Activated CD8-positive, alpha-beta memory T cell treated with anti-CD3 and anti-CD28 coated beads, Interleukin-2, amount 10 ng/mL, durations not matched to agents 7 days and 5 days (primary cell): ENCODE measurements around the gene TRAF3IP3. TPM values are rescaled to one million over a fixed set of nuclear protein-coding genes. Genes with fewer than 3 reads are reported as not detected.

Experiments used
- ATAC-seq: fragments of 150-1000 bp; cut with Tn5 transposase; one replicate; pipeline ENCODE4 v1.10.0; 2021; ENCODE audit warnings: moderate library complexity
- CTCF ChIA-PET: fragments of 350-600 bp; sonication (Branson Sonifier 250); formaldehyde crosslinking; loops from one replicate; lab custom pipeline; 2021; ENCODE audit warnings: antibody characterized with exemption; lab: Charles Lee
- DNase-seq: peaks from one replicate; pipeline ENCODE4 v3.0.0-alpha.2; 2020
- H3K27ac Mint-ChIP-seq: one replicate; pipeline ENCODE4 v1.8.0; 2021; ENCODE audit warnings: mild to moderate bottlenecking, mixed read lengths
- H3K27me3 Mint-ChIP-seq: one replicate; pipeline ENCODE4 v1.8.0; 2021; ENCODE audit warnings: mixed read lengths
- H3K36me3 Mint-ChIP-seq: one replicate; pipeline ENCODE4 v1.8.0; 2021; ENCODE audit warnings: mild to moderate bottlenecking, mixed read lengths
- H3K4me1 Mint-ChIP-seq: one replicate; pipeline ENCODE4 v1.8.0; 2021; ENCODE audit warnings: mixed read lengths
- H3K4me3 Mint-ChIP-seq: one replicate; pipeline ENCODE4 v1.8.0; 2021; ENCODE audit warnings: mild to moderate bottlenecking, moderate library complexity, mixed read lengths
- H3K9me3 Mint-ChIP-seq: one replicate; pipeline ENCODE4 v1.8.0; 2022; ENCODE audit warnings: low read depth, mixed read lengths
- total RNA-seq, 2 experiments: library from RNA; stranded (reverse); gene quantifications; one replicate each; pipeline ENCODE4 v1.2.3, GENCODE V29; 2021

TRAF3IP3 gene
- total RNA-seq, 2 experiments from 2014 or later = 351 to 406 TPM

DNA sequence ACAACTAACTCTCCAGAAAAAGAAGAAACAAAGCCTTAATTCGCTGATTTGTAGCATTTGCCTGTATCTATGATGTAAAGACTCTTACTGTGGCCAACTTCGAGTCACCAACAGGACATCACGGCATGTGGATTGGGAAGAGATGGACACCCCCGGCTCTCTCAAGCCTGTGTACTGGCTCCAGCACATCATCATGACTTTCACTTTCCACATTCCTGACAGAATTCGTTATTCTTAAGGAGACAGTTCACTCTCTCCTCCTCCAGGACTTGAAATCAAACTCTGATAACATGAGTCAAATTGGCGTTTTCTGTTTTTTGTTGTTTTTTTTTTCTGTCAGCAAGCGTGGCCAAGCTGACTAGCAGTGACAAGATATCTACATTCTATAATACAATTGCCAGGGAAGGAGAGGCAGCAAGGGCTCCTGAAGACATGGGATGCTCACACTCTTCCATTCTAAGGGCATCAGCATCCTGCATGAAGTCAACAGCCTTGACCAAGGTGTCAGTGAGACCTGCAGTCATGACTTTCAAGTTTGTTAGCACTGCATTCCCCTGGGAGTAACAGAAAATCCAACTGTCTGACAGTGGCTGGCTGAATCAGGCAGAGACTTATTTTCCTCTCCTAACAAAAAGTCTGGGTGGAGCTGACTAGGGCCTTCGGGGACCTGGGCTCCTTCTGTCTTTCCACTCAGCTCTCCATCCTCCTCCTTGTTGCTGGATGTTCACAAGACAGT, 13.3 kb upstream of the TRAF3IP3 start:
- no peaks in the 10 kb centered on the region for H3K36me3 Mint-ChIP-seq
- CTCF ChIA-PET = interaction anchor here (1.8 kb wide), 1 partner anchor 176 kb away, joined by 9 read pairs; no protein-coding TSS in a partner anchor
- ATAC-seq (no peak), DNase-seq (no peak)
- H3K4me3 Mint-ChIP-seq = no peak overlapping the region
- H3K27ac Mint-ChIP-seq = no peak overlapping the region
- H3K9me3 Mint-ChIP-seq = no peaks in the 10 kb centered on the region
- H3K27me3 Mint-ChIP-seq = no peaks in the 10 kb centered on the region
- peaks cover 22% of the 10 kb centered on the region for H3K4me1 Mint-ChIP-seq

DNA sequence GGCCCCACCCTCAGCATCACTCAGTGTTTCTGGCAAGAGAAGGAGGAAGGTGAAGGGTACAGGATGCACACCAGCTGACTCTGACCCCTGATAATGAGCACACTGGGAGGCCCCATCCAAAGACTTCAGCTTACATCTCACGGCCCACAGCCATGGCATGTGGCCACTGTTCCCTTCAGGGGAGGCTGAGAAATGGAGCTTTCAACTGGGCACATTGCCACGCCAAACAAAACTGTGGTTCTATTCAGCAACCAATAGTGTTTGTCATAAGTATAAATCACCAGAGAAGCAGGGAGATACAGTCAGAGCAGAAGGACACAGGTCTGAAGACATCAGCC, 12.7 kb upstream of the TRAF3IP3 start:
- H3K4me3 Mint-ChIP-seq = no peak overlapping the region
- no peak overlapping the region for H3K27ac Mint-ChIP-seq
- H3K27me3 Mint-ChIP-seq = no peaks in the 10 kb centered on the region
- ATAC-seq (no peak), DNase-seq (no peak)
- H3K4me1 Mint-ChIP-seq = peaks cover 26% of the 10 kb centered on the region
- CTCF ChIA-PET = interaction anchor here (0.9 to 1.8 kb wide), 2 partner anchors 15 to 177 kb away, joined by 4 to 9 read pairs; no protein-coding TSS in a partner anchor
- no peaks in the 10 kb centered on the region for H3K9me3 Mint-ChIP-seq
- H3K36me3 Mint-ChIP-seq = no peaks in the 10 kb centered on the region

DNA sequence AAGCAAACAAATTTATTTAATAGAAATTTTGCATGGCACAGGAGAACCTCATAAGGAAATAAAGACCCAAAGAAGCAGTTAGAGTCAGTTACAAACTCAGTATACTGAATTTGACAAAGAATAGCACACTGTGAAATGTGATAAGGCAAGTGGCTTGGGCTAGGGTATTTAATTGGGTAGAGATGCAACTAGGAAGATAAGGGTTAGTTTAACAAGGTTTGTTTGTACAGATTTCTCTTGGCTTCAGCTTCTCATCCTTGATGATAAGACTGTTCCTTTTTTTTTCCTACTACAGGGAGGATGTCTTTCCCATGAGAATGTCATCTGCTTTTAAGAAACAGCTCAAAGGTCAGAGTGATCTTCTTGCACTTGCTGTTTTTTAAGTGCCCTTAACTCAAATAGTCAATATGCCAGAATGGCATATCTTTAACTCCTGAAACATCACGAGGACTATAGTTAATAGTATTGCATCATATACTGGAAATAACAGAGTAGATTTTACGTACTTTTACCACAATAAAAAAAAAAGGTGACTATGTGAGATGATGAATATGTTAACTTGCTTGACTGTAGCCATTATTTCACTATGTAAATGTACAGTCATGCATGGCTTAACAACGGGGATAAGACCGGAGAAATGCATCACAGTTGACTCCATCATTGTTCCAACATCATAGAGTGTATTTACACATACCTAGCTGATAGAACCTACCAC, 9.2 kb upstream of the TRAF3IP3 start:
- H3K4me3 Mint-ChIP-seq = no peak overlapping the region
- no peak for DNase-seq
- peaks cover 54% of the 10 kb centered on the region for H3K4me1 Mint-ChIP-seq
- no peaks in the 10 kb centered on the region for H3K27me3 Mint-ChIP-seq
- H3K27ac Mint-ChIP-seq = no peak overlapping the region
- CTCF ChIA-PET = interaction anchor here (0.7 to 2.4 kb wide), 10 partner anchors 15 to 181 kb away, joined by 3 to 10 read pairs (median 4); no protein-coding TSS in a partner anchor
- no peak for ATAC-seq
- no peaks in the 10 kb centered on the region for H3K9me3 Mint-ChIP-seq
- H3K36me3 Mint-ChIP-seq = no peaks in the 10 kb centered on the region

DNA sequence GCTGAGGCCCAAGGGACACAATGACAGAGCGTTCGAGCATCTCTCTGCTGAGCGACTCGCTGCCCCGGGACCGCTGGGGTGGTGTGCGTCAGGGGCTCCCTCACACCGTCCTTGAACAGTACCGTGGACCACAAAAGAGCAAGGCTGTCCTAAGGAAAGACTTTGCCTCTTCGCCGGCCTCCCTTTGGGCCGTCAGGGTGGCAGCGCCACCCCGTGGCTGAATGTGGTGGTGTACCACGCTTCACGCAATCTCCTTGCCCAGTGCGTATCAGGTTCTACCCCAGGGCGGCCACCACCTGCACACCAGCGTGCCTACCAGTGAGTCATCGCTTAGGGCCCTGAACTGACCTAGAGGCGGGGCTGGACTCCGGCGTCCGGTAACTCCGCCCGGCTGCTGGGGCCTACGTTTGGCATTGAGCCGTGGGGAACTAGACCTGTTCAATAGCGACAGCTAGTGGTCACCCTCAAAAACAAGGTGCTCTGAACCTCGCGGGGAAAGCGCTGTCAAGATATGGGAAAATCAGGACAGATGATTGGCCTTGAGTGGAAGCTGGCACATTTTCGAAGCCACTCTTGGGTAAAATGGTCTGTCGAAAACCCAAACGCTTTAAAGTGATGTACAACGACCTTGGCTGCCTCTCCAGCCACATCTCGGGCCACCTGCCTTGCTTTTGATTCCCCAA, 8.1 kb upstream of the TRAF3IP3 start:
- H3K9me3 Mint-ChIP-seq = no peaks in the 10 kb centered on the region
- ATAC-seq (peak; percentile 80), DNase-seq (peak; percentile 94)
- H3K27ac Mint-ChIP-seq = peak overlapping the region; percentile 87
- no peaks in the 10 kb centered on the region for H3K27me3 Mint-ChIP-seq
- H3K4me3 Mint-ChIP-seq = peak overlapping the region; percentile 71
- H3K36me3 Mint-ChIP-seq = peaks cover 2% of the 10 kb centered on the region
- H3K4me1 Mint-ChIP-seq = peaks cover 58% of the 10 kb centered on the region
- CTCF ChIA-PET = interaction anchor here (0.7 to 7.4 kb wide), 29 partner anchors 9 to 201 kb away, joined by 3 to 105 read pairs (median 5); partner anchors contain the start of genes C1orf74, G0S2, TRAF3IP3 and UTP25

DNA sequence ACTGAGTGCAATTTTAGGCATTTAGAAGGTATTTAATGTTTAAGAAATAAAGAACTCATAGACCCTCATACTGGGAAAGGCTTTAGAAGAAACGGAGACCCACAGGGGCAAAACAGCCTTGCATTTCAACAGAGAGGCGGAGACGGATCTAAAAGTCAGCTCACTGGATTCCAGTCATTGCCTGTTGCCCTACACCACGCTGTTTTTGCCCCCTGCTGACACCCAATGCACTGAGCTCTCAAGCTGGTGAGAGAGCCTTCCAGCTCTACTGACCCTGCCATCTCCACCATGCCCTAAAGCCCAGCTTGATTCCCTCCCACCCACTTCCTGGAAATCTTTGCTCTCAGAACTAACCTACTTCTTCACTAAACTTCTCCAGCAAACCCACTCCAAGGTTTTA, 7.2 kb upstream of the TRAF3IP3 start:
- Mint-ChIP-seq H3K27me3 (no peaks in the 10 kb centered on the region), H3K36me3 (peaks cover 2% of the 10 kb centered on the region), H3K9me3 (no peaks in the 10 kb centered on the region), H3K4me3 (peak overlapping the region; percentile 71), H3K27ac (peak overlapping the region; percentile 87), H3K4me1 (peaks cover 61% of the 10 kb centered on the region)
- ATAC-seq = no peak
- CTCF ChIA-PET = interaction anchor here (0.8 to 7.4 kb wide), 26 partner anchors 8 to 202 kb away, joined by 3 to 105 read pairs (median 8); partner anchors contain the start of genes C1orf74, G0S2, TRAF3IP3 and UTP25
- DNase-seq = no peak

DNA sequence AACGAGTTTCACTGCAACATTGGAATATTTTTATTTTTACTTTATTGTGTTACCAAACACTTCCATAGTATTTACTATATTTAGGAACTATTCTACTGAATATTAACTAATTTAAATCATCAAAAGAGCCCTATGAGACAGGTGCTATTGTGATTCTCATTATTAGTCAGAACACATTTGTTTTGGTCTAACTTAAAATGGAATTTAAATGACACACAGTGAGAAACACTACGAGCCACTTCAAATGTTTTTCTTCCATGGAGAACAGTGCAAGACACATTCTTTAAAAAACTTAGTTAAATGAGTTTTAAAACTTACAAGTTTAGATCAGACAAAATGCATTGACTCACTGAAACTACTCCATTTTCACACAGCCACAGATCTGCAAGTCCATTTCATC, 6.6 kb upstream of the TRAF3IP3 start:
- peaks cover 4% of the 10 kb centered on the region for H3K36me3 Mint-ChIP-seq
- H3K9me3 Mint-ChIP-seq = no peaks in the 10 kb centered on the region
- CTCF ChIA-PET = interaction anchor here (1.2 to 7.4 kb wide), 13 partner anchors 10 to 202 kb away, joined by 3 to 105 read pairs (median 10); partner anchors contain the start of genes C1orf74 and UTP25
- peak overlapping the region; percentile 6 for H3K4me3 Mint-ChIP-seq
- DNase-seq (no peak), ATAC-seq (no peak)
- H3K27me3 Mint-ChIP-seq = no peaks in the 10 kb centered on the region
- peak overlapping the region; percentile 84 for H3K27ac Mint-ChIP-seq
- H3K4me1 Mint-ChIP-seq = peaks cover 67% of the 10 kb centered on the region

DNA sequence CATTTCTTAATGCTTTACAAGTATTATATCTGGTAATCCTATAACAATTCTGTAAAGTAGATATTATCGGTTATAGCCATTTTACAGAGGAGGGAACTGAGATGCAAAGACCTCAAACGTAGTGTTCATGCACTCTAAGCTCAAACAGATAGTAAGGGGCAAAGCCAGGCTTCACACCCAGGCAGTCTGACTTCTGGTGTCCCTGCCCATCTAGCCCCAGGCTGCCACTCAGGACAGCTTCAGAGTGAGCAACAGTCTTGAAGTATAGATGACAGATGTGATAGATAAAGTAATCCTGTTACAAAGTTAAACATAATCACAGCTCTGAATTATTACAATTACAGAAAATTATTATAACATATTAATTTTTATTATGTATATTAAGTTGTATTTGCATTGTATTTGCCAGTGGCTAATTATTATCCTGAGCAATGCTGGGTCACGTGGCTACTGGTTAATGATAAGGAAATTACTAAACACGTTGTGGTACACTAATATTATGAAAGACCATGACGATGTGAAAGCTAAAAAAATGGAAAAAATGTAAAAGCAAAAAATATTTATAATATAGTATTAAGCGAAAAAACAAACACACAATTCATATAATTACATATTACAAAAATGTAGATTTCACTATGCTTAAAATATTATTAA, 6.1 kb upstream of the TRAF3IP3 start:
- CTCF ChIA-PET = interaction anchor here (0.6 to 7.4 kb wide), 10 partner anchors 18 to 181 kb away, joined by 3 to 105 read pairs (median 6); partner anchors contain the start of gene UTP25
- peak overlapping the region; percentile 84 for H3K27ac Mint-ChIP-seq
- peak overlapping the region; percentile 6 for H3K4me3 Mint-ChIP-seq
- H3K9me3 Mint-ChIP-seq = no peaks in the 10 kb centered on the region
- H3K27me3 Mint-ChIP-seq = no peaks in the 10 kb centered on the region
- peaks cover 69% of the 10 kb centered on the region for H3K4me1 Mint-ChIP-seq
- DNase-seq = peak; percentile 53
- ATAC-seq = no peak
- H3K36me3 Mint-ChIP-seq = peaks cover 4% of the 10 kb centered on the region

DNA sequence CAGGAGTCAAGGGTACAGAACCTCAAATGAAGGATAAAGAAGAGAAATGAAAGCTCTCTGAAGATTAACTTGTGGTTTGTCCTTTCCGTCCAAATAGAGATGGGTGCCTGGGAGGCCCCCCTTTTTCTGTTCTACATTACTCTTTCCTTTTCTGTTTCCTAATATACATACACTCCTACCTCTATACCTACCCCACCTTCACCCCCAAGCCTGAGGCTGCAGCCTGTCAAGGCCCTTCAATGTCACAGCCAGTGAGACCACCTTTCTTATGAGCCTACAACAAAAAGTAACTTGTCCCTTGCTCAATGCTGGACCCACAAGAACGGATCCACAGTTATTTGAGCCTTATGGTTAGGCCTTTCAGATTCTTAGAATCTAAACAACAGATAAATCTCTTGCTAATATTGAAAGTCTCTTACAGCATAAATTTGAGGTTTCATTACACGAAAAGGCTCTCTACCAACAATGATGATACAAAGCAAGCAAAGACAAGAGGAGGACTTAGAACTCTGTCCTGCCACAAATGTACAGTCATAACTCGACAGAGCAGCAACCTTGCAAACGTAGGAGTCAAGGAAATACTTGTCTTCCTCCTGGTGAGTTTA, 4.1 kb upstream of the TRAF3IP3 start:
- no peaks in the 10 kb centered on the region for H3K9me3 Mint-ChIP-seq
- peak overlapping the region; percentile 97 for H3K27ac Mint-ChIP-seq
- ATAC-seq (peak; percentile 50), DNase-seq (peak; percentile 79)
- peaks cover 15% of the 10 kb centered on the region for H3K36me3 Mint-ChIP-seq
- CTCF ChIA-PET = interaction anchor here (1.3 to 7.4 kb wide), 4 partner anchors 9 to 72 kb away, joined by 4 to 105 read pairs (median 7); no protein-coding TSS in a partner anchor
- no peaks in the 10 kb centered on the region for H3K27me3 Mint-ChIP-seq
- peaks cover 79% of the 10 kb centered on the region for H3K4me1 Mint-ChIP-seq
- H3K4me3 Mint-ChIP-seq = peak overlapping the region; percentile 74

DNA sequence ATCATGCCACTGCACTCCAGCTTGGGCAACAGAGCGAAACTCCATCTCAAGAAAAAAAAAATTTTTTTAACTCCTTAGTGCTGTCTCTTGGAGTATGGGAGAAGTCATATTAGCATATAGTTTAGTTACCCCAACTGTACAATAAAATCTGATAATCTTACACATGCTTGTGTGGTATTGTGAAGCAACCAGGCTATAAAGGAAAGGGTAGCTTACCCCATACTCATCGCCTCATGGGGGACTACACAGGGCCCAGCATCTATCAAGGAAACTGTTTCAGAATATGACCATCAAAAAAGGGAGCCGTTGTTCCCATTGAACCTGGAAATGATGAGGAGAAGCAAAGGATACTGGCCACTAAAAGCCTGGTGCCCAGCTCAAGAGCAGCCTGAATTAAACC, 3.0 kb upstream of the TRAF3IP3 start:
- DNase-seq (no peak), ATAC-seq (no peak)
- CTCF ChIA-PET = interaction anchor here (1.4 to 7.4 kb wide), 3 partner anchors 15 to 125 kb away, joined by 5 to 105 read pairs (median 9); no protein-coding TSS in a partner anchor
- no peaks in the 10 kb centered on the region for H3K9me3 Mint-ChIP-seq
- no peaks in the 10 kb centered on the region for H3K27me3 Mint-ChIP-seq
- H3K4me3 Mint-ChIP-seq = peak overlapping the region; percentile 74
- peaks cover 70% of the 10 kb centered on the region for H3K4me1 Mint-ChIP-seq
- H3K36me3 Mint-ChIP-seq = peaks cover 25% of the 10 kb centered on the region
- H3K27ac Mint-ChIP-seq = peak overlapping the region; percentile 97

DNA sequence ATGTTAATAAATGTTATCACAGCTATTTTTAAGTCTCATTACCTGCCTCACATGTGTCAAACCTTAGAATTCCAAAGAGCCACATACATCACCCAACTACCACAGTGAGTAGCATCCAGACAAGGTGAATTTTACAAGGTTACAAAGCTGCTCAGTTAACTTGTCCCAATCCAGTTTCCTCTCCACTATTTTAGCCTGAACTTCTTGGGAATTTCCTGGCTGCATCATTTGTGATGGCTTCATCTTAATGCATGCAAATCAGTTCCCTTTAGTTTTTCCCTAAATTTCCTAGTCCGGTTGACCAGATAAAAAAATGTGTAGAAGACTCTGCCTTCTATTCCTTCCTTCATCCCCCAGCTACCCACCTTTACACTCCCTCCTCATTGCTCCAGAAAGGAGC, 597 bp upstream of the TRAF3IP3 start:
- H3K27ac Mint-ChIP-seq = peak overlapping the region; percentile 93
- peak overlapping the region; percentile 95 for H3K4me3 Mint-ChIP-seq
- ATAC-seq = no peak
- DNase-seq = no peak
- H3K4me1 Mint-ChIP-seq = peaks cover 76% of the 10 kb centered on the region
- CTCF ChIA-PET = interaction anchor here (1.0 to 3.7 kb wide), 9 partner anchors 7 to 88 kb away, joined by 3 to 47 read pairs (median 5); partner anchors contain the start of gene C1orf74
- H3K36me3 Mint-ChIP-seq = peaks cover 49% of the 10 kb centered on the region
- H3K9me3 Mint-ChIP-seq = no peaks in the 10 kb centered on the region
- no peaks in the 10 kb centered on the region for H3K27me3 Mint-ChIP-seq

DNA sequence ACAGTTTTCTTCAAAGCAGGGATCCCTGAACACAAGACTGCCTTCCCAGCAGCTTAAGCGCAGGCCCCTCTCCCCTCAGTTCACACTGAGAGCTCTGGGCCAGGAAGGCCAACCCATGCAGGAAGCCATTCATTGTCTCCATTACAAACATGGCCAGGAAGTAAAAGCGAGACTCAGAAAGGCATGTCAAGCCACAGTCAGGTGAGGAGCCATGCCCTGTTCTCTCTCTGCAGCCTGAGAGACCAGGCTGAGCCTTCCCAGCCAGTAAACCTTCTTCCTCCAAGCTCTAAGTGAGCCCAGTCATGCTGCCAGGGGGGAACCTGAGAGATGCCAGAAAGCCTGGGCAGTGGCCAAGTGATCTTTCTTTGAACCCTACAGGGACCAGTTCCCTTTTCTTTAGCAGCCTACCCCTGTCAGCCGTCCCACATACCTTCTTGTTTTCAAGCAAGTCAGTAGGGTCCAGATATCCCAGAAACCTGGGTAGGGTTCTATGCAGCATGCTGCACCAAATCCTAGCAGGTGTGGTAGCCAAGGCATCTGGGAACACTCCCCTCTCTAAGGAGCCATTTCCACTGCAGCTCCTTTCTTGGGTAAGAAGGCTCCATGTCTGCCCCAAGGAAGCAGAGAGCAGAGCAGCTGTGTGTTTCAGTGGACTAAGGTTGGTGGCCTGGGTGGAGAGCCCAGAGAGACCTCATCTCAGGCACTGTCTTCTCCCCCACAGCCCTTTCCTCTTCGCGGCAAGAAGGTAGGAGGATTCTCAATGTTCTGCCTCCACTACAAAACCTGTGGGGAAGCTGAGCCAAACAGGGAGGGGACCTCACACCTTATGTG, 977 bp downstream of the TRAF3IP3 start:
- peaks cover 64% of the 10 kb centered on the region for H3K36me3 Mint-ChIP-seq
- peak; percentile 65 for DNase-seq
- peaks cover 74% of the 10 kb centered on the region for H3K4me1 Mint-ChIP-seq
- peak overlapping the region; percentile 95 for H3K4me3 Mint-ChIP-seq
- H3K9me3 Mint-ChIP-seq = no peaks in the 10 kb centered on the region
- H3K27me3 Mint-ChIP-seq = no peaks in the 10 kb centered on the region
- CTCF ChIA-PET = interaction anchor here (0.8 to 3.8 kb wide), 11 partner anchors 9 to 180 kb away, joined by 3 to 47 read pairs (median 4); partner anchors contain the start of genes C1orf74 and UTP25
- H3K27ac Mint-ChIP-seq = peak overlapping the region; percentile 93
- peak; percentile 42 for ATAC-seq
